Nephron progenitor cell (in vitro differentiated cells): ENCODE measurements around the gene ARHGEF17.

Source experiments
- DNase-seq: peaks from one replicate; pipeline ENCODE4 v3.0.0; 2021
- H3K27ac Mint-ChIP-seq: 2 replicates; pipeline ENCODE4 v1.8.0; 2021; ENCODE audit warnings: mild to moderate bottlenecking, moderate library complexity, mixed read lengths
- H3K27me3 Mint-ChIP-seq: 2 replicates; pipeline ENCODE4 v1.8.0; 2021; ENCODE audit warnings: mild to moderate bottlenecking, low read depth, mixed read lengths; ENCODE audit not compliant: poor library complexity
- H3K36me3 Mint-ChIP-seq: 2 replicates; pipeline ENCODE4 v1.8.0; 2021; ENCODE audit warnings: low read depth, mixed read lengths
- H3K4me1 Mint-ChIP-seq: 2 replicates; pipeline ENCODE4 v1.8.0; 2021; ENCODE audit warnings: mixed read lengths
- H3K4me3 Mint-ChIP-seq: 2 replicates; pipeline ENCODE4 v1.8.0; 2021; ENCODE audit warnings: mild to moderate bottlenecking, moderate library complexity, mixed read lengths
- H3K9me3 Mint-ChIP-seq: 2 replicates; pipeline ENCODE4 v1.8.0; 2021; ENCODE audit warnings: mild to moderate bottlenecking, moderate library complexity, mixed read lengths
- CTCF ChIP-seq: fragments of 200-600 bp; sonication (generic); IDR thresholded peaks from 2 replicates; pipeline ENCODE4 v1.5.0; 2021; ENCODE audit warnings: antibody characterized with exemption

Gene ARHGEF17

GRCh38 chr11:73353422-73353821 lies 45.3 kb downstream of the ARHGEF17 start:
- no peak for DNase-seq
- H3K4me1 Mint-ChIP-seq, result peaks cover 6% of the 10 kb centered on the region
- peaks cover 2% of the 10 kb centered on the region for H3K27me3 Mint-ChIP-seq
- no peak overlapping the region for H3K4me3 Mint-ChIP-seq
- no peaks in the 10 kb centered on the region for H3K9me3 Mint-ChIP-seq
- H3K27ac Mint-ChIP-seq, result no peak overlapping the region
- no peak for TF ChIP-seq CTCF
- peaks cover 21% of the 10 kb centered on the region for H3K36me3 Mint-ChIP-seq

GRCh38 chr11:73355109-73355508 lies 47.0 kb downstream of the ARHGEF17 start:
- Mint-ChIP-seq H3K27ac (no peak overlapping the region), H3K27me3 (peaks cover 2% of the 10 kb centered on the region), H3K4me3 (no peak overlapping the region), H3K4me1 (peaks cover 6% of the 10 kb centered on the region), H3K36me3 (peaks cover 29% of the 10 kb centered on the region), H3K9me3 (no peaks in the 10 kb centered on the region)
- no peak for DNase-seq
- TF ChIP-seq CTCF, result no peak

- peaks cover 4% of the 10 kb centered on the region for H3K4me1 Mint-ChIP-seq
- H3K27me3 Mint-ChIP-seq, result peaks cover 5% of the 10 kb centered on the region
- H3K27ac Mint-ChIP-seq, result no peak overlapping the region
- H3K4me3 Mint-ChIP-seq, result no peak overlapping the region
- no peak for TF ChIP-seq CTCF
- DNase-seq, result no peak
- peaks cover 43% of the 10 kb centered on the region for H3K36me3 Mint-ChIP-seq
- H3K9me3 Mint-ChIP-seq, result no peaks in the 10 kb centered on the region
Observed at GRCh38 chr11:73356979-73357860, 49.1 kb downstream of the ARHGEF17 start.

GRCh38 chr11:73358071-73358470 lies 50.0 kb downstream of the ARHGEF17 start:
- Mint-ChIP-seq H3K27ac (peak overlapping the region; percentile 33), H3K36me3 (peaks cover 48% of the 10 kb centered on the region), H3K9me3 (no peaks in the 10 kb centered on the region), H3K4me1 (peaks cover 4% of the 10 kb centered on the region), H3K4me3 (no peak overlapping the region), H3K27me3 (peaks cover 5% of the 10 kb centered on the region)
- no peak for TF ChIP-seq CTCF
- no peak for DNase-seq

GRCh38 chr11:73359341-73359740 lies 51.3 kb downstream of the ARHGEF17 start:
- H3K4me1 Mint-ChIP-seq, result peaks cover 4% of the 10 kb centered on the region
- no peaks in the 10 kb centered on the region for H3K9me3 Mint-ChIP-seq
- H3K27ac Mint-ChIP-seq, result no peak overlapping the region
- no peak overlapping the region for H3K4me3 Mint-ChIP-seq
- TF ChIP-seq CTCF, result no peak
- H3K27me3 Mint-ChIP-seq, result peaks cover 5% of the 10 kb centered on the region
- H3K36me3 Mint-ChIP-seq, result peaks cover 47% of the 10 kb centered on the region
- DNase-seq, result no peak
